Measurements from ENCODE around the gene ARHGAP24.
"Not testable (repeated sequence)": the region's sequence is repeated elsewhere in the genome, so short reads cannot be mapped to it uniquely, and the experiment has no call there.

Gene ARHGAP24

DNA sequence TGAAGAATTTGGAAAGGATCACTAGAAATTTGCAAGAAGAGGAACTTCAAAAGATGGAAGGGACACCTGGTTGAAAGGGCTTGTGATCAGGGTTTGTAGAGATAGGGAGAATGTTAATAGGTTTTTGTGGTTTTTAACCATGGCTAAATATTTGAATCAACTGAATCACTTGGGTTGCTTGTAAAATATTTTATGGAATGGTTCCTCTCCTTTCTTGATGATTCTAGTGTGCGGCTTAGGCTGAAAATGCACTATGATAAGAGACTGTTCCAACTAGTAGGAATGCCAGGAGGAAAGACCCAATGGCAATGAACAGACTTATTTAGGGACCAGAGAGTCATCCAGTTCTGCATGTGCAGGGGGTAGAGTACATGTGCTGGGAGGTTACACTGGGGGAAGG, 408.2 kb downstream of the ARHGAP24 start:
- Mint-ChIP-seq H3K27me3 (no peaks in the 10 kb centered on the region), H3K4me1 (no peaks in the 10 kb centered on the region), H3K27ac (no peak overlapping the region), H3K4me3 (no peak overlapping the region), H3K9me3 (no peaks in the 10 kb centered on the region), H3K36me3 (no peaks in the 10 kb centered on the region)

GRCh38 chr4:85884251-85884650, 409.3 kb downstream of the ARHGAP24 start:
- no peaks in the 10 kb centered on the region for H3K4me1 Mint-ChIP-seq
- no peak overlapping the region for H3K27ac Mint-ChIP-seq
- no peaks in the 10 kb centered on the region for H3K36me3 Mint-ChIP-seq
- no peaks in the 10 kb centered on the region for H3K27me3 Mint-ChIP-seq
- no peak overlapping the region for H3K4me3 Mint-ChIP-seq
- no peaks in the 10 kb centered on the region for H3K9me3 Mint-ChIP-seq

GRCh38 chr4:85886665-85887064, 411.7 kb downstream of the ARHGAP24 start:
- no peaks in the 10 kb centered on the region for H3K9me3 Mint-ChIP-seq
- H3K27me3 Mint-ChIP-seq = no peaks in the 10 kb centered on the region
- no peak overlapping the region for H3K27ac Mint-ChIP-seq
- H3K36me3 Mint-ChIP-seq = no peaks in the 10 kb centered on the region
- H3K4me1 Mint-ChIP-seq = no peaks in the 10 kb centered on the region
- no peak overlapping the region for H3K4me3 Mint-ChIP-seq

DNA sequence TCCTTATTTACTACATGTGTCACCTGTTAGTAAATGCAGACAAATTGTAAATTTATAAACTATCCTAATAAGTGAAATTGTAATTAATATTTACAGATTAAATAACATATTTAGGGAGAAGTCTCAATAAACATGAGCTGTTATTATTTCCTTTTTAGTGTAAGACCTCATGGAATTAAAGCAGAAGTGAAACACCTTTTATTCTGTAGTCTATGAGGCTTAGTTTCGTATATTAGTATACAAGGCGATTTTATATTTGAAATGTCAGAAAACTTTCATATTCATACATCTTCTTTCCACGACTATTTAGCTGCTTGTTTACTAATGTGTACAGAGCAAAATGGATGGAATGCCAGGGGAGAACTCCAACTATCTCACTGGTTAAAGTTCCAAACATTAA, 414.4 kb downstream of the ARHGAP24 start:
- Mint-ChIP-seq H3K4me1 (no peaks in the 10 kb centered on the region), H3K4me3 (no peak overlapping the region), H3K9me3 (no peaks in the 10 kb centered on the region), H3K27ac (no peak overlapping the region), H3K27me3 (no peaks in the 10 kb centered on the region), H3K36me3 (no peaks in the 10 kb centered on the region)

- H3K27me3 Mint-ChIP-seq = no peaks in the 10 kb centered on the region
- H3K9me3 Mint-ChIP-seq = no peaks in the 10 kb centered on the region
- no peaks in the 10 kb centered on the region for H3K4me1 Mint-ChIP-seq
- no peak overlapping the region for H3K4me3 Mint-ChIP-seq
- no peaks in the 10 kb centered on the region for H3K36me3 Mint-ChIP-seq
- H3K27ac Mint-ChIP-seq = no peak overlapping the region
These were observed 420.8 kb downstream of the ARHGAP24 start for GRCh38 chr4:85895755-85896154.

DNA sequence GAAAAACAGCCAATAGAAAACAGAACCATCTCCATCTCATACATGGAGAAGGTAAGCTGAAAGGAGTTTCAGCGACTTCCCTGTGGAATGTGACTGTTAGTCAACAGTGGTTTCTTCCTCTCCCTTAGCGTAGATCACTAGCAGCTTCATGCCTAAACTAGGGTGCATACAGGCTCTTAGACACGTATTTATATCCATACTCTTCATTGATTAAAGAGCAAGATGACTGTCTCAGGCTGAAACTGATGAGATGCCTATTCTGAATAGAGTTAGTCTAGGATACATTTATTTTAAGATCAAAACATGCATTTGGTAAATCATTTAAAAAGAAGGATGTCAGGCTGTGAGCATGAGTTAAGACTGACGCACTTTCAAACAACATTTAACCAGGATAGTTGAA, 423.3 kb downstream of the ARHGAP24 start:
- Mint-ChIP-seq H3K27me3 (no peaks in the 10 kb centered on the region), H3K4me3 (no peak overlapping the region), H3K4me1 (no peaks in the 10 kb centered on the region), H3K9me3 (no peaks in the 10 kb centered on the region), H3K27ac (no peak overlapping the region), H3K36me3 (no peaks in the 10 kb centered on the region)

DNA sequence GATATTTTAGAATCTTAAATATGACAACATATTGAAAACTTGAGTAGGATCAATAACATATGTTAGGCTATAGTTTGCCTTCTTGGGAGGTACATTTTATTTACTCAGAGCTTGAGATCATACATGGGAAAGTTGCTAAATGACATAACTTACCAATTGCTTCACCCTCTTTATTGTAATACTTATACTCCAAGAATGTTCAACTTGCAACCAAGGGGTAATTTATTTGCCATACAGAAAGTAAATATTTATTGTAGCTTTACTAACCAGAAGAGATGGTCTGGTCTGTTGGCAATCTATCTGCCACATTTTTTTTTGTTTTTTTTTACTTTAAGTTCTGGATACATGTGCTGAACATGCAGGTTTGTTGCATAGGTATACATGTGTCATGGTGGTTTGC, 426.6 kb downstream of the ARHGAP24 start:
- no peaks in the 10 kb centered on the region for H3K36me3 Mint-ChIP-seq
- H3K4me1 Mint-ChIP-seq = no peaks in the 10 kb centered on the region
- H3K27me3 Mint-ChIP-seq = no peaks in the 10 kb centered on the region
- no peaks in the 10 kb centered on the region for H3K9me3 Mint-ChIP-seq
- no peak overlapping the region for H3K4me3 Mint-ChIP-seq
- no peak overlapping the region for H3K27ac Mint-ChIP-seq

GRCh38 chr4:85902647-85903046, 427.7 kb downstream of the ARHGAP24 start:
- not testable (repeated sequence) for H3K27ac Mint-ChIP-seq, H3K36me3 Mint-ChIP-seq, H3K9me3 Mint-ChIP-seq, H3K27me3 Mint-ChIP-seq, H3K4me3 Mint-ChIP-seq, H3K4me1 Mint-ChIP-seq

- Mint-ChIP-seq H3K4me1 (no peaks in the 10 kb centered on the region), H3K4me3 (no peak overlapping the region), H3K27ac (no peak overlapping the region), H3K36me3 (no peaks in the 10 kb centered on the region), H3K9me3 (peaks cover 6% of the 10 kb centered on the region), H3K27me3 (no peaks in the 10 kb centered on the region)
These were observed 430.8 kb downstream of the ARHGAP24 start for GRCh38 chr4:85905761-85906160.

DNA sequence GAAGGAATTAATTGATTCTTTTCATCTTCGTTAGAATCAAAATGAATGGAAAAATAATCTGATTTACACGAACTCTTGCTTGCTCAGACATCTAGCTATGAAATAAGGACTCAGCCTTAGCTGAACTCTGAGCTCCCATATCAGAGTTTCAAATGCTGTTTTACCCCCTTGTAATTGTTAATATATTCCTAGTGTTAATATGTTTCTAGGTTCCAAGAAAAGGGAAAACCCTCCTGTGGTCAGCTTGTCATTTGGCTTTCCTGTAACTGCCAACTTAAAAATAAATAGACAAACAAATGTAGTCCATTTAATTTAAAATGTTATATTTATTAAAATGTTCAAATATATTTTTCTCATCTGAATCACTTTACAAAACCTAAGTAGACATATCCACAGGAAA, 432.1 kb downstream of the ARHGAP24 start:
- H3K27me3 Mint-ChIP-seq = no peaks in the 10 kb centered on the region
- no peak overlapping the region for H3K27ac Mint-ChIP-seq
- H3K4me3 Mint-ChIP-seq = no peak overlapping the region
- peaks cover 6% of the 10 kb centered on the region for H3K9me3 Mint-ChIP-seq
- no peaks in the 10 kb centered on the region for H3K36me3 Mint-ChIP-seq
- H3K4me1 Mint-ChIP-seq = no peaks in the 10 kb centered on the region

DNA sequence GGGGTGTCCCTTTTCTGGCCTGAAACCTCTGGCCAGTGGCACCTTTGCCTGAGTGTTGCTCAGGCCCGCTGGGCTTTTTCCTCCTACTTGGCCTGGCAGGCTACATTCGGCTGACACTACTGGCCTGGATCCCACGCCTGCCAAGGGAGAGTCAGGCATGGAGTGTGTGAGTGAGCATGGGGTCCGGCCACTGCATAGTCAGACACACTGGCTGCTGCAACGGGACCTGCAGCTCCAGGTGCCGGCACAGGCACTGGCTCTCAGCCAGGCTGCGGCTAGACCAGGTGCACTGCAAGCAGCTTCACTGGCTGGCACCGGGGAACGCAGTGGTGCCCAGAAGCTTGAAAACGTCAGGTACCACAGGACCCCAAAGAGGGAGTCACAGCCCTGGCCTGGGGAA, 434.9 kb downstream of the ARHGAP24 start:
- no peak overlapping the region for H3K4me3 Mint-ChIP-seq
- peaks cover 6% of the 10 kb centered on the region for H3K9me3 Mint-ChIP-seq
- H3K27me3 Mint-ChIP-seq = no peaks in the 10 kb centered on the region
- no peaks in the 10 kb centered on the region for H3K4me1 Mint-ChIP-seq
- H3K27ac Mint-ChIP-seq = no peak overlapping the region
- H3K36me3 Mint-ChIP-seq = no peaks in the 10 kb centered on the region

- H3K4me3 Mint-ChIP-seq = no peak overlapping the region
- H3K4me1 Mint-ChIP-seq = no peaks in the 10 kb centered on the region
- H3K36me3 Mint-ChIP-seq = no peaks in the 10 kb centered on the region
- no peak overlapping the region for H3K27ac Mint-ChIP-seq
- H3K27me3 Mint-ChIP-seq = no peaks in the 10 kb centered on the region
- peaks cover 6% of the 10 kb centered on the region for H3K9me3 Mint-ChIP-seq
These were observed 436.0 kb downstream of the ARHGAP24 start for GRCh38 chr4:85910985-85911384.

- H3K27ac Mint-ChIP-seq = no peak overlapping the region
- H3K27me3 Mint-ChIP-seq = no peaks in the 10 kb centered on the region
- no peaks in the 10 kb centered on the region for H3K4me1 Mint-ChIP-seq
- no peaks in the 10 kb centered on the region for H3K36me3 Mint-ChIP-seq
- H3K4me3 Mint-ChIP-seq = no peak overlapping the region
- peaks cover 6% of the 10 kb centered on the region for H3K9me3 Mint-ChIP-seq
These were observed 439.2 kb downstream of the ARHGAP24 start for GRCh38 chr4:85913931-85914694.

- not testable (repeated sequence) for H3K27ac Mint-ChIP-seq, H3K4me3 Mint-ChIP-seq, H3K9me3 Mint-ChIP-seq, H3K36me3 Mint-ChIP-seq, H3K4me1 Mint-ChIP-seq, H3K27me3 Mint-ChIP-seq
These were observed 440.6 kb downstream of the ARHGAP24 start for GRCh38 chr4:85915570-85915969.

DNA sequence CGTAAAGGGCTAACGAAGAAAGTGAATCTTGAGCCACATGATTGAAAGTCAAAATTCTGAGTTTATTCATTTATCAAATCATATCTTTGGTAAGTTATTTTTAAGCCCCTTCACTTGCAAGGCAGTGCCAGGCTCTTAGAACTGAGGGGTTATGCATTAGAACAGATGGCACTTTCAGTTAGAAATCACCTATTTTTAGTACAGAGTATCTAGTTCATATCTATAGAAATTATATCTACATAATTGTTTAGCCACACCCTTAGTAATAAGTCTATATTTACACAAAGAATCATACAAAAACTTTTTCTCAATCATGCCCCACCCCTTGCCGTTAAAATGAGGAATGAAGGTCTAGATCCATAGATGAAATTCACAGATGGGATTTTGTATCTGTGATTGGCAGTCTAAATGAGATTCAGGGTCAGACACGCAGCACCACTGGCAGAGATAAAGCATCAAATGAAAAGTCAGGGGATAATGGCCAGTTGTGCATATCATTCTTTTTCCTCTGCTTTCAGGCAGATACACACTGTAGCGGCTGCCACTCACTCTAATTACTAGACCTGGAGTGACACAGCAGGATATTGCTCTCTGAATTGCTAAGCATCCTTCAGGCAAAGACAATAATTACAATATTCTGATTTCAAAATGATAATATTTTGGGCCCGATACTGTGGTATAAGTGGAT, 444.4 kb downstream of the ARHGAP24 start:
- peaks cover 4% of the 10 kb centered on the region for H3K9me3 Mint-ChIP-seq
- no peak overlapping the region for H3K27ac Mint-ChIP-seq
- H3K4me3 Mint-ChIP-seq = no peak overlapping the region
- no peaks in the 10 kb centered on the region for H3K27me3 Mint-ChIP-seq
- H3K36me3 Mint-ChIP-seq = no peaks in the 10 kb centered on the region
- no peaks in the 10 kb centered on the region for H3K4me1 Mint-ChIP-seq

- no peak overlapping the region for H3K27ac Mint-ChIP-seq
- peaks cover 10% of the 10 kb centered on the region for H3K4me1 Mint-ChIP-seq
- H3K4me3 Mint-ChIP-seq = no peak overlapping the region
- H3K9me3 Mint-ChIP-seq = peaks cover 5% of the 10 kb centered on the region
- H3K27me3 Mint-ChIP-seq = peaks cover 3% of the 10 kb centered on the region
- H3K36me3 Mint-ChIP-seq = no peaks in the 10 kb centered on the region
These were observed 450.1 kb downstream of the ARHGAP24 start for GRCh38 chr4:85925071-85925470.

Measured in activated naive CD4-positive, alpha-beta T cell treated with anti-CD3 and anti-CD28 coated beads, Interleukin-2, amount 50 U/mL, for 24 hours (primary cell).